SK-N-SH (cell line): ENCODE data around the gene TM2D3. TPM values are rescaled to one million over a fixed set of nuclear protein-coding genes. Genes with fewer than 3 reads are reported as not detected.

Experiments used
- CTCF ChIA-PET: fragments of 300-600, 350-600 bp; formaldehyde crosslinking; extraction: SDS; loops from one replicate; lab custom pipeline; 2021; lab: Yijun Ruan, JAX
- POLR2A ChIA-PET: fragments of 350-600 bp; sonication (Branson Sonifier 250); formaldehyde crosslinking; extraction: SDS; loops from one replicate; lab custom pipeline; 2020; ENCODE audit warnings: antibody characterized with exemption, inconsistent platforms; lab: Yijun Ruan, JAX
- DNase-seq: peaks from one replicate; pipeline ENCODE4 v3.0.0; 2012
- H2AFZ ChIP-seq: fragments of 200-600 bp; sonication (generic); 2 replicates; pipeline ENCODE4 v1.8.1; 2016; ENCODE audit warnings: antibody characterized with exemption, mild to moderate bottlenecking, low read depth
- H3F3A ChIP-seq: fragments of 200-600 bp; sonication (generic); replicated peaks from 2 replicates; pipeline ENCODE3; 2016; ENCODE audit warnings: antibody characterized with exemption, mild to moderate bottlenecking; ENCODE audit not compliant: insufficient read depth
- H3K27ac ChIP-seq, 2 experiments: fragments of 200-500 bp in 1 of 2; fragments of 200-600 bp in 1 of 2; sonication (Bioruptor generic) in 1 of 2; sonication (generic), shearing (Covaris generic) in 1 of 2; 2 replicates each; pipeline versions ENCODE4 v1.5.1 to v1.6.1; 2014 to 2016; ENCODE audit warnings: low read depth in 2 of 2, inconsistent platforms in 1 of 2, low read length in 1 of 2, mild to moderate bottlenecking in 1 of 2, mixed read lengths in 1 of 2
- H3K27me3 ChIP-seq: fragments of 200-600 bp; sonication (generic), shearing (Covaris generic); 2 replicates; pipeline ENCODE4 v1.6.1; 2016; ENCODE audit warnings: mixed run types; ENCODE audit not compliant: insufficient read depth
- H3K36me3 ChIP-seq, 2 experiments: fragments of 200-500 bp in 1 of 2; fragments of 200-600 bp in 1 of 2; sonication (Bioruptor generic) in 1 of 2; sonication (generic) in 1 of 2; replicated peaks in 1 of 2; 2 replicates each; pipeline versions ENCODE3 to v1.5.1; 2014 to 2016; ENCODE audit warnings: low read length in 1 of 2, mild to moderate bottlenecking in 1 of 2; ENCODE audit not compliant: insufficient read depth in 2 of 2, control insufficient read depth in 1 of 2
- H3K4me1 ChIP-seq, 2 experiments: fragments of 200-500 bp in 1 of 2; fragments of 200-600 bp in 1 of 2; sonication (Bioruptor generic) in 1 of 2; sonication (generic), shearing (Covaris generic) in 1 of 2; 2 replicates each; pipeline versions ENCODE4 v1.5.1 to v1.6.1; 2014 to 2016; ENCODE audit warnings: low read depth in 1 of 2, low read length in 1 of 2, mixed run types in 1 of 2; ENCODE audit not compliant: insufficient read depth in 2 of 2, control insufficient read depth in 1 of 2
- H3K4me2 ChIP-seq: fragments of 200-600 bp; sonication (generic), shearing (Covaris generic); 2 replicates; pipeline ENCODE4 v1.6.1; 2017; ENCODE audit warnings: mixed run types
- H3K4me3 ChIP-seq, 2 experiments: fragments of 200-500 bp in 1 of 2; fragments of 200-600 bp in 1 of 2; sonication (Bioruptor generic) in 1 of 2; sonication (generic), shearing (Covaris generic) in 1 of 2; 2 replicates each; pipeline versions ENCODE4 v1.5.1 to v1.8.1; 2014 to 2016; ENCODE audit warnings: low read depth in 2 of 2, inconsistent platforms in 1 of 2, low read length in 1 of 2, mild to moderate bottlenecking in 1 of 2, mixed read lengths in 1 of 2, moderate library complexity in 1 of 2
- H3K79me2 ChIP-seq: fragments of 200-600 bp; sonication (generic); 2 replicates; pipeline ENCODE4 v1.8.1; 2017; ENCODE audit warnings: mild to moderate bottlenecking; ENCODE audit not compliant: insufficient read depth
- H3K9ac ChIP-seq: fragments of 200-600 bp; sonication (generic); 2 replicates; pipeline ENCODE4 v1.6.1; 2017; ENCODE audit warnings: mixed run types
- H3K9me2 ChIP-seq: fragments of 200-600 bp; sonication (generic); 2 replicates; pipeline ENCODE4 v1.6.1; 2017; ENCODE audit warnings: mixed run types
- H3K9me3 ChIP-seq: fragments of 200-600 bp; sonication (generic); 2 replicates; pipeline ENCODE4 v1.6.1; 2017; ENCODE audit warnings: mixed run types, mild to moderate bottlenecking, moderate library complexity
- H4K20me1 ChIP-seq: fragments of 200-600 bp; sonication (generic); 2 replicates; pipeline ENCODE4 v1.6.1; 2017; ENCODE audit warnings: mild to moderate bottlenecking, mixed run types; ENCODE audit not compliant: insufficient read depth
- EZH2phosphoT487 ChIP-seq: fragments of 200-600 bp; sonication (generic); IDR thresholded peaks from 2 replicates; pipeline ENCODE4 v1.6.1; 2017; ENCODE audit warnings: low read depth, mixed run types, mild to moderate bottlenecking, antibody characterized with exemption, moderate library complexity, borderline replicate concordance
- FOSL2 ChIP-seq: IDR thresholded peaks from 2 replicates; pipeline ENCODE4 v1.4.0; 2012; ENCODE audit warnings: low read depth, mild to moderate bottlenecking, moderate library complexity, borderline replicate concordance
- GABPA ChIP-seq: IDR thresholded peaks from 2 replicates; pipeline ENCODE4 v1.4.0; 2012; ENCODE audit warnings: low read depth, mild to moderate bottlenecking
- IRF3 ChIP-seq: fragments of 150-350 bp; IDR thresholded peaks from 2 replicates; pipeline ENCODE4 v1.6.1; 2016; ENCODE audit warnings: mild to moderate bottlenecking, low read depth, low read length
- JUND ChIP-seq: IDR thresholded peaks from 2 replicates; pipeline ENCODE4 v1.4.0; 2012
- MEF2A ChIP-seq: IDR thresholded peaks from 2 replicates; pipeline ENCODE4 v1.4.0; 2012; ENCODE audit warnings: low read depth, borderline replicate concordance
- MXI1 ChIP-seq: IDR thresholded peaks from 2 replicates; pipeline ENCODE4 v1.6.1; 2012; ENCODE audit warnings: mild to moderate bottlenecking, low read depth, low read length, improper control_type of control experiment
- NFIC ChIP-seq: IDR thresholded peaks from 2 replicates; pipeline ENCODE4 v1.4.0; 2012; ENCODE audit warnings: borderline replicate concordance
- NRF1 ChIP-seq: IDR thresholded peaks from 2 replicates; pipeline ENCODE4 v1.6.1; 2012; ENCODE audit warnings: low read depth, mild to moderate bottlenecking, low read length
- RAD21 ChIP-seq: IDR thresholded peaks from 2 replicates; pipeline ENCODE4 v1.6.1; 2012; ENCODE audit warnings: mild to moderate bottlenecking, low read length
- RXRA ChIP-seq: IDR thresholded peaks from 2 replicates; pipeline ENCODE4 v1.4.0; 2012; ENCODE audit warnings: low read depth, mild to moderate bottlenecking, borderline replicate concordance
- SIN3A ChIP-seq: IDR thresholded peaks from 2 replicates; pipeline ENCODE4 v1.6.1; 2012; ENCODE audit warnings: low read depth, mild to moderate bottlenecking, low read length, moderate library complexity, borderline replicate concordance
- TCF12 ChIP-seq: IDR thresholded peaks from 2 replicates; pipeline ENCODE4 v1.4.0; 2012
- TEAD4 ChIP-seq: IDR thresholded peaks from 2 replicates; pipeline ENCODE4 v1.4.0; 2012; ENCODE audit warnings: mild to moderate bottlenecking, borderline replicate concordance; ENCODE audit not compliant: insufficient read depth
- USF1 ChIP-seq: IDR thresholded peaks from 2 replicates; pipeline ENCODE4 v1.4.0; 2012; ENCODE audit warnings: low read depth, borderline replicate concordance
- YY1 ChIP-seq: IDR thresholded peaks from 2 replicates; pipeline ENCODE4 v1.4.0; 2012; ENCODE audit warnings: low read depth, mild to moderate bottlenecking
- WGBS: methylation state at CpG from one replicate; pipeline ENCODE4 v1.1.6; 2017; ENCODE audit warnings: low lambda C conversion rate; 5-methylcytosine and 5-hydroxymethylcytosine counted together
- polyA plus RNA-seq, 3 experiments: library from polyadenylated mRNA; depleted of rRNA; stranded (reverse); fragments of >200 nt; gene quantifications; 2 replicates each; pipeline ENCODE4 v1.2.3, GENCODE V29; 2012
- TF ChIP-seq, protein P1 (sequence below): IDR thresholded peaks from 2 replicates; pipeline ENCODE4 v1.4.0; 2012; ENCODE audit warnings: low read depth
- TF ChIP-seq, protein P2 (sequence below): IDR thresholded peaks from 2 replicates; pipeline ENCODE4 v1.4.0; 2012; ENCODE audit warnings: low read depth, borderline replicate concordance

The TM2D3 gene
- polyA plus RNA-seq, 1 of the 3 experiments (the other 2 are of a cell fraction), result 73.3 TPM

DNA sequence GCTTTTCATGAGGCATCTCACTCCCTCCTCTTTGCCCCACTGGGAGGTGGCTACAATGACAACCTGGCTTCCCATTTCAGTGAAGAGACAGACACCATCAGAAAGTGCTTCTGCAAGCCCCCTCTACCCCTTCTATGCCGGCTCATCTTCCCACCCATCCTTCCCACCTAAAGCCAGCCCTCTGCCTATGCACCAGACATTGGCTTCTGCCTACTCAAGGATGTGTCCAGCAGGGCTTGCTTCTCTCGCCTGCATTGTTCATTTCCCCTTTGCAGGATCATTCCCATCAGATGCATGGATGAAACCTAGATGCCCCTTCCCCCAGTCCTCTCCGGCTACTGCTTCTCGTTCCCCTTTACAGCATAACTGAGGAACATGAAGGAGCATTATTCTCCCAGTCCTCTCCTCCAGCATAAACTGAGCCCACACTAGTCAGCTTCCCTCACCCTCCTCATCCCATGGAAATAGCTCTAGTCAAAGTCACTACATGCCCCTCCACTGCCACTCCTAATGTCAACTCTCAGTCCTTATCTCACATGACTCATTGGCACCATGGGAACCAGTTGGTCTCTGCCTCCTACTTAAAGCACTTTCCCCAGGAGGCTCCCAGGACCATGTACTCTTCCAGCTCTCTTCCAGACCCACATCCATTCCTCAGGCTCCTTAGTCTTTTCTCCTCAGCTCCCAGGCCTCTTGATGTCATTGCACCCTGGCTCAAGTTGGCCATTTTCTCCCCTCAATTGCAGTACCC lies 47.9 kb downstream of the TM2D3 start:
- Histone ChIP-seq H3K9ac (no peak overlapping the region), H3K9me3 (no peaks in the 10 kb centered on the region)
- WGBS, result 53% methylated on average over 4 of the region's 4 CpGs
- TF ChIP-seq IRF3 (no peak), TEAD4 (no peak), TCF12 (no peak), JUND (no peak), NFIC (no peak), SIN3A (no peak), USF1 (no peak), FOSL2 (no peak), EZH2phosphoT487 (no peak), RXRA (no peak), YY1 (no peak), MEF2A (no peak), MXI1 (no peak), RAD21 (no peak), NRF1 (no peak), GABPA (no peak)
- TF ChIP-seq, protein P1, sequence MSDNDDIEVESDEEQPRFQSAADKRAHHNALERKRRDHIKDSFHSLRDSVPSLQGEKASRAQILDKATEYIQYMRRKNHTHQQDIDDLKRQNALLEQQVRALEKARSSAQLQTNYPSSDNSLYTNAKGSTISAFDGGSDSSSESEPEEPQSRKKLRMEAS, result no peak
- TF ChIP-seq, protein P2, sequence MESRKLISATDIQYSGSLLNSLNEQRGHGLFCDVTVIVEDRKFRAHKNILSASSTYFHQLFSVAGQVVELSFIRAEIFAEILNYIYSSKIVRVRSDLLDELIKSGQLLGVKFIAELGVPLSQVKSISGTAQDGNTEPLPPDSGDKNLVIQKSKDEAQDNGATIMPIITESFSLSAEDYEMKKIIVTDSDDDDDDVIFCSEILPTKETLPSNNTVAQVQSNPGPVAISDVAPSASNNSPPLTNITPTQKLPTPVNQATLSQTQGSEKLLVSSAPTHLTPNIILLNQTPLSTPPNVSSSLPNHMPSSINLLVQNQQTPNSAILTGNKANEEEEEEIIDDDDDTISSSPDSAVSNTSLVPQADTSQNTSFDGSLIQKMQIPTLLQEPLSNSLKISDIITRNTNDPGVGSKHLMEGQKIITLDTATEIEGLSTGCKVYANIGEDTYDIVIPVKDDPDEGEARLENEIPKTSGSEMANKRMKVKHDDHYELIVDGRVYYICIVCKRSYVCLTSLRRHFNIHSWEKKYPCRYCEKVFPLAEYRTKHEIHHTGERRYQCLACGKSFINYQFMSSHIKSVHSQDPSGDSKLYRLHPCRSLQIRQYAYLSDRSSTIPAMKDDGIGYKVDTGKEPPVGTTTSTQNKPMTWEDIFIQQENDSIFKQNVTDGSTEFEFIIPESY, result no peak
- TF ChIP-seq, all 33 proteins: peak for 0
- Histone ChIP-seq H3K27ac (no peak overlapping the region), H3K27me3 (no peaks in the 10 kb centered on the region), H4K20me1 (no peaks in the 10 kb centered on the region), H3K4me1 (no peaks in the 10 kb centered on the region; a peak in 1 of 4 replicates), H3K4me3 (no peak overlapping the region), H3K4me2 (no peak overlapping the region), H3K9me2 (no peaks in the 10 kb centered on the region), H3K79me2 (no peaks in the 10 kb centered on the region), H2AFZ (no peak overlapping the region), H3K36me3 (no peaks in the 10 kb centered on the region), H3F3A (no peaks in the 10 kb centered on the region)
- ChIA-PET CTCF (no interaction called here), POLR2A (no interaction called here)
- no peak for DNase-seq
